Occipital lobe (tissue), 2 donors: ENCODE results near the gene ALAS1. TPM values are rescaled to one million over a fixed set of nuclear protein-coding genes. Genes with fewer than 3 reads are reported as not detected.
"Not testable (repeated sequence)": the region's sequence is repeated elsewhere in the genome, so short reads cannot be mapped to it uniquely, and the experiment has no call there.

Source experiments
- DNase-seq: peaks from one replicate; lab custom pipeline; 2025; lab: John Stamatoyannopoulos, UW
- total RNA-seq: library from RNA; depleted of rRNA; stranded (reverse); fragments of >200 nt; gene quantifications from one replicate; pipeline ENCODE4 v1.2.3, GENCODE V29; 2014

ALAS1 gene
- total RNA-seq: 36.2 TPM

DNA sequence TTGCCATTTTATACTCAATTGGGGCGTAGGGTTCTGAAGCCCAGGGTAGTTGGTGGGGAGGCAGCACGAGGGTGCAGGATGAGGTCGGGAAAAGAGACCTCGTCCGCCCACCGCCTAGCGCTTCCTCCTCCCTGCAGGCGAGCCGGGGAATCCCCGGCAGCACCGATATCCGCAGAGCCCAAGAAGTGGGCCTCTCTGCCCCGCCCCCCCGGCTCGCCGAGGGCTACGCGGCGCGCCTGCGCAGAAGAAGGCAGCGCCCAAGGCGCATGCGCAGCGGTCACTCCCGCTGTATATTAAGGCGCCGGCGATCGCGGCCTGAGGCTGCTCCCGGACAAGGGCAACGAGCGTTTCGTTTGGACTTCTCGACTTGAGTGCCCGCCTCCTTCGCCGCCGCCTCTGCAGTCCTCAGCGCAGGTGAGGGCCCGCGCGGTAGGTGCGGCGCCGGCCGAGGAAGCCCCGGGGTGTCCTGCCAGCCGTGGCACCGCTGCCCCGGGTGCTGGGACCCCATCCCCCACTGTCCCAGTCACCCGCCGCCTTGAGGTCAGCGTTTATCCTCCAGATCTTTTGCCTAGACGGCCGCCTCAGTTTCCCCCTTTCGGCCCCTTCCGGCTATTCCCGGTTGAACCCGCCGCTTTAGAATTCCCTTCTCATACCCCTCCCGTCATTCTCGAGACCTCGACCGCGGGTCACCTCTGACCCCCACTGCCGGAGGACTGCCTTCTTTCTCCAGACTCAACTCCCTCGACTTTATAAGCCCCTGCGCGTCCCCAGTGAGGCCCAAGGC is at the start of gene ALAS1:
TSS of gene ALAS1 (plus strand) at position 319 of the 784 bp plus-strand sequence. CDS start 1,082 bp downstream, outside the sequence.
- DNase-seq: peak; percentile 80

DNA sequence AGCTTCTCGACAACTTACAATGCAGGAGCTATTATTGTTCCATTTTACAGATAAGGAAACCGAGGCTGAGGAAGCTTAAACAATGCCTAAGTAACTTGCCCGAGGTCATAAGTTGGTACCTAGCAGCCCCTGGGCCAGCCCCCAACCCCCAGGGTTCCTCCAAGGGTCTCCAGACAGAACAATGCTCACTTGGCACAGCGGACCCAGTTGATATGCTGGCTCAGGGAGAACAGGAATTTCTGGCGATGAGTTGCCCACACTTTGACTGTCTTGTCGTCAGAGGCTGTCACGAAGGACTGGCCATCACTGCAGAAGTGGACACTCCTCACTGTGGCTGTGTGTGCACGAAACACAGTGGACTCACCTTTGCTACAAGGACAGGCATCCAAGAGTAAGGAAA is 48.9 kb upstream of the ALAS1 start:
- DNase-seq: no peak

- no peak for DNase-seq
Observed at GRCh38 chr3:52149726-52150125, 48.2 kb upstream of the ALAS1 start.

DNA sequence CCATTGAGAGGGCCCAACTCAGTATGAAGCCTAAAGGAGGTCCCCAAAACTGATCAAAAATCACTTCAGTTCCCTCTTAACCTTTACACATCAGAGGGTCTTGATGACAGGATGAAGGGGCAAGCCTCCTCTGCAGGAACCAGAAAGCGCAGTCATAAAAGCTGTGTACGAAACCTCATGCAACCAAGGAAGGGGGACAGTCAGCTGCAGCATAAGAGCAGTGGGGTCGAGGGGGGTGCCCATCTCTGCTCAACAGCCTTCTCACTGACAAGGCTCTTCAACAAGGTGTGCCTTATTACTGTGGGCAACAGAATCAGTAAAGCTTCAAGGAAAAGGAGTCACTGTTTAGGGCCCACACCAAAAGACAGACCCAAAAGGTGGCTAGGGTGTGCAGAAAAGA is 47.6 kb upstream of the ALAS1 start:
- no peak for DNase-seq

GRCh38 chr3:52150860-52151259 is 47.1 kb upstream of the ALAS1 start:
- DNase-seq: no peak

DNA sequence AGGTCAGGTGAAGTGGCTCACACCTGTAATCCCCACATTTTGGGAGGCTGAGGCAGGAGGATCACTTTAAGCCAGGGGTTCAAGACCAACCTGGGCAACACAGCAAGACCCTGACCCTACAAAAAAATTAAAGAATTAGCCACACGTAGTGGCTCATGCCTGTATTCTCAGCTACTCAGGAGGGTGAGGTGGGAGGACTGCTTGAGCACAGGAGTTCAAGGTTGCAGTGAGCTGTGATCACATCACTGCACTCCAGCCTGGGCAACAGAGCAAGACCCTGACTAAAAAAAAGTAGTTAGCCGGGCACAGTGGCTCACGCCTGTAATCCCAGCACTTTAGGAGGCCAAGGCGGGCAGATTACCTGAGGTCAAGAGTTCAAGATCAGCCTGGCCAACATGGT is 46.0 kb upstream of the ALAS1 start:
- not testable (repeated sequence) for DNase-seq

- no peak for DNase-seq
Observed at GRCh38 chr3:52153389-52154096, 44.4 kb upstream of the ALAS1 start.

DNA sequence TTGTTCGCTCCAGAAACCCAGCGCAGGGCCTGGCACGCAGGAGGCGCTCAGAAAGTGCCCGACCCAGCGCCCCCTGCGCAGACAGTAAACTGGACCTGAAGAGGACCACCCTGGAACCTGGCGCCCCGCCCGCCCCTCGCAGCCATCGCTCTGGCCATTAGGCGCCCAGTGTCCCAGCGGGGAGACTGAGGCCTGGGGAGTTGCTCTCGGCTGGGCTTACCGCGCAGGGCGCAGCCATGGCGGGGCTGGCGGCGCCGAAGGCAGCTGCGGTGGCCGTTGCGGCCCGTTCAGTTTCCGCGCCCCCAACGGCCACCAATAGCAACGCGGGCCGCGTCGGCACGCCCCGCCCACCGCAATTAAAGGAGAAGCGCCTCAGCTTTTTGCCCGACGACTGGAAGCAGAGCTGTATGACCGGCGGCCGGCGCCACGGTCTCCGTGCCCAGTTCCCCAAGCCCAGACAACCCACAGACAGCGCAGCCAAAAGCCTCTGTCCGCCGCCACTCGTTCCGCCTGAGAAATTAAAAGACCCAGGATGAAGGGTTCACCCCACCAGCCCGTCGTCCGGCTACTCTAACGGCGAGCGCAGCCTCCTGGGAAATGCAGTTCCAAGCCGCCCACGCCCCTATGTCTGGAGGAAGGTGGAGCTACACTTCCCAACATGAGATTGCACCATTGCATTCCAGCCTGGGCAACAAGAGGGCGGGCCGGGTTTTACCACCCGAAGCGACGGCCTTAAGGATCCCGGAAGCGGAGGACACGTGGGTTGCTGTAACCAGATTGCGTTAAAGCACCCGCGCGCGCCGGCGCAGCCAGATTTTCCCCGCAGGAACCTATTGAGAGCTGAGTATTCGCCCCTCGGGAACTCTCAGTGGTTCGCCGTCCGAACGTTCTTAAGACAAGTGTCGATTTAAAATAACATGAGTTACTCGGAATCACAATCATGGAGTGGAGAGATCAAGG is 43.5 kb upstream of the ALAS1 start, which contains the start of gene POC1A:
TSS of gene POC1A (minus strand) at position 289 of the 960 bp plus-strand sequence. CDS start at position 238, 51 bp downstream.
- peak; percentile 94 for DNase-seq

DNA sequence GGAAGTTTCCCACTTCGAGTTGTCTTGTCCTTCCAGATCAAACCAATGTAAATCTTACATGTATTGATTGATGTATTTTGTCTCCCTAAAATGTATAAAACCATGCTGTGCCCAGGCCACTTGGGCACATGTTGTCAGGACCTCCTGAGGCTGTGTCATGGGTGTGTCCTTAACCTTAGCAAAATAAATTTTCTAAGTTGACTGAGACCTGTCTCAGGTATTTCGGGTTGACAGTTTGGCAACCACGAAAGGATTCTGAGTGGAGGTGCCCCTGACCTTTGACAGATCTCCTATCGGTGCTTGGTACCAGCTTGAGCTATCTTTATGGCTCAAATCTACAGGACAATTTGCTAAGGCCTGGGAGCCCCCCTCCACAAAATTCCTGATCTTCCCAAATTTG is 42.0 kb upstream of the ALAS1 start:
- DNase-seq: no peak

DNA sequence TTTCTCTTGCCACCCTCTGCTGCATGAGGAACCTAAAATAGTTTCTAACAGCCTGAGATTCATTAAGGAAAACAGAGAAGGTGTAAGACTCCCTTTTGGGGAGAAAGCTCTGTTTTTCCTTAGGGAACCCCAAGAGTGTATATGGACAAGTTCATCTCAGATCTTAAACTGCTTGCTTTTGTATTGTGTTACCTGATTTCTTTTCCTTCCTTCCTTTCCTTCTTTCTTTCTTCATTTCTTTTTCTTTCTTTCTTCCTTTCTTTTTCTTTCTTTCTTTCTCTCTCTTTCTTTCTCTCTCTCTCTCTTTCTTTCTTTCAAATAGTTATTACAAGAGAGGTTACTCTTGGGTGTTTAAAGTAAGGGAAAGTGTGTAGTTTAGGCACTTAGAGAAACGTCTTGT is 38.5 kb upstream of the ALAS1 start:
- no peak for DNase-seq

- DNase-seq: no peak
Observed at GRCh38 chr3:52162250-52162872, 35.6 kb upstream of the ALAS1 start.

GRCh38 chr3:52167240-52167639 is 30.7 kb upstream of the ALAS1 start:
- DNase-seq: no peak

GRCh38 chr3:52170217-52170616 is 27.7 kb upstream of the ALAS1 start:
- not testable (repeated sequence) for DNase-seq

DNA sequence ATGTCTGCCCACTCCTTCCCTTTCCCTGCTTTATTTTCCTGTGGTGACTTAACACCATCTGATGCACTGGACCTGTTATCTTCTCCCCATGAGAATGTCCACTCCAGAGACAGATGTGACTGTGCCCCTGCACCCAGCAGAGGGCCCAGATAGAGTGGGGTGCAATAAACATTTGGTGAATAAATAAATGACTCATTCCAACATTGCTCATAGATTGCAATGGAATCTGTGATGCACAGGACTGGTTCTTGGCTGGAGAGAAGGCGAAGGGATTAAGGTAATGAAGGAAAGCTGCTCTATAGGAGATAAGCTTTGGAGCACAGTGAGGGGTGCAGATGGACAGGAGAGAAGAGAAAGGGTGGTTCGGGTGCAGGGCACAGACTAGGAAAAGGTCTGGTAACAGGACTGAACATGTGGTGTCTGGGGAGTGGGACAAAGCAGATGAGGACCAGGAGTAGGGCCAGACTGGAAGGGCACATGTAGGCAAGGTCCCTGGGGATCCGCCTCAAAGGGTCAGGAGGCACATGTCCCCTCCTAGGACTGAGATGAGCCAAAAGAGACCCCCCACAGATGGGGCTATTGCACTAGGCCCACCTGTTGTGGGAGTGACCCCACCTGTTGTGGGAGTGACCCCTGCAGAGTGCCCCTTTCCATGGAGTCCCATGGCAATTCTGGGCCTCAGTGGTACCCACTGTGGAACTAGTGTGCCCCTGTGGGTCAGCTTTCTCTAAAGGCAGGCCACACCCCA is 26.3 kb upstream of the ALAS1 start:
- DNase-seq: no peak

- DNase-seq: peak; percentile 25
Observed at GRCh38 chr3:52172262-52172757, 25.6 kb upstream of the ALAS1 start.

DNA sequence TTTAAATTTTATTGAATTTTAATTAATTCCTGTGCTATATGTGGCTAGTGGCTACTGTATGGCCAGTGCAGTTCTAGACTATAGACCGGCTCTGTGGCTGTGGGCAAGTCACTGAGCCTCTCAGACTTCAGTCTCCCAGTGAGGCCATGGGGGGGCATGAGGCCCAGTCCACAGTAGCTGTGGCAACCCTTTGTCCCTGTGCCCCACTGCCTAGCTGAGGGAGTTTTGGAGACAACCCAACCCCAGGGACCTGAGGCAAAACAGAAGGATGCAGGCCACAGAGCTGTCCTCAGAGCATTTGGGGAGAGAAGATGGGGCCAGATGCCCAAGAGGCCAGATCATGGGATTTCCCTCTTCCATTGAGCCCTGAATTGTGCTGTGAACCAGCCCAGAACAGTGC is 24.9 kb upstream of the ALAS1 start:
- no peak for DNase-seq

DNA sequence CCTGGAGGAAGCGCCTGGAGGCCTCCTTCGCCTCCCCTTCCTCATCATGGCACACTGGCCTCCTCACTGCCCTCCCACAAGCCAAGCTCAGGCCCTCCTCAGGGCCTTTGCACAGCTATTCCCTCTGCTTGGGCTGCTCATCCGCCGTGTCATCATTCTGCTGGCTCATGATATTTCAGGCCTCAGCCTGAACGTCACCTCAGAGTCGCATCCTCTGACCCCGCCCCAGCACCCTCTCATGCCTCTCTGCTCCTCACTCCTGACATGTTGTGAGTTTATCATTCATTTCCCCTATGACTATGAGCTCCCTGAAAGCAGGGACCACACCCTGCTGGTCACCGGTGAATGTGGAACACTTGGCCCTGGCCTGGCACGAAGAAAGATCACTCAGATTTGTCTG is 23.1 kb upstream of the ALAS1 start:
- DNase-seq: no peak

DNA sequence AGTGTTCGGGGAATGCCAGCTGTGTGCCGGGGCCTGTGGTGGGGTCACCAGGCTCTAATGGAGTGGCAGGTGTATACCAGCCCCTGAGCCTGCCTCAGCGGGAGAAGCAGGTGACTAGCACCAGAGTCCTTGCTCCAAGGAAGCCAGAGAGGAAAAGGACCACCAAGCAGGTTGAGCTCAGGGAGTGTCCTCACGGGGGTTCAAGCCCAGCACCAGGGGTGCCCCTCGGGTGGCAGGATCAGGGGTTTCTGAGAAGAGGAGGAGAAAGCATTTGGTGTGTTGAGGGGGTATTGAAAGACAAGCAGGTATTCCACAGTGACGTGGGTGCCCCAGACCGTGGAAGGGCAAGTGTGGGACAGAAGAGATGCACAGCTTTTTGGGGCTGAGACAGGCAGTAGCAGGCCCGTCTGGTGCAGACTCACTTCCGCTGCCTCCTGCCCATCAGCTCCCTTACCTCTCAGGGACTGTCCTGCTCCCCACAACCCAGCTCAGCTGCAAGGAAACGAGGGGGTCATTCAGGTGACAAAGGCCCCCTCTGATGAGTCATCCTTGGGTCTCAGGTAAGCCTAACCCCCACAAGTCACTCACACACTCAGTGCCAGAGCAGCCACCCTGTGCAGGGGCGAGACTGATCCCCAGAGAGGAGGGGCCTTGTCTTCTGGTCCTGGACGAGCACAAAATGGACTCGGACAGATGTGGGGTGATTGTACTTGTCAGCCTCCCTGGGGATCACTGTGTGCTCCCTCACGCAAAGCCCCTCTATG is 22.4 kb upstream of the ALAS1 start:
- DNase-seq: no peak

GRCh38 chr3:52176180-52176752 is 21.7 kb upstream of the ALAS1 start:
- DNase-seq: no peak
